ENCODE measurements around the gene SAMD1. TPM values are rescaled to one million over a fixed set of nuclear protein-coding genes. Genes with fewer than 3 reads are reported as not detected.

Gene SAMD1
- 22.9 TPM for total RNA-seq (2013)
- polyA plus RNA-seq = 10 to 100 TPM in 1 of 3 donors, 1 to 10 TPM in 1, under 1 TPM in 1; 0.78 to 19.4 (median 1.4) TPM
- polyA minus RNA-seq = 7.9 and 20.6 TPM in 2 replicates
- total RNA-seq = 1.4 to 22.6 (median 11.1) reads per million in 11 experiments

DNA sequence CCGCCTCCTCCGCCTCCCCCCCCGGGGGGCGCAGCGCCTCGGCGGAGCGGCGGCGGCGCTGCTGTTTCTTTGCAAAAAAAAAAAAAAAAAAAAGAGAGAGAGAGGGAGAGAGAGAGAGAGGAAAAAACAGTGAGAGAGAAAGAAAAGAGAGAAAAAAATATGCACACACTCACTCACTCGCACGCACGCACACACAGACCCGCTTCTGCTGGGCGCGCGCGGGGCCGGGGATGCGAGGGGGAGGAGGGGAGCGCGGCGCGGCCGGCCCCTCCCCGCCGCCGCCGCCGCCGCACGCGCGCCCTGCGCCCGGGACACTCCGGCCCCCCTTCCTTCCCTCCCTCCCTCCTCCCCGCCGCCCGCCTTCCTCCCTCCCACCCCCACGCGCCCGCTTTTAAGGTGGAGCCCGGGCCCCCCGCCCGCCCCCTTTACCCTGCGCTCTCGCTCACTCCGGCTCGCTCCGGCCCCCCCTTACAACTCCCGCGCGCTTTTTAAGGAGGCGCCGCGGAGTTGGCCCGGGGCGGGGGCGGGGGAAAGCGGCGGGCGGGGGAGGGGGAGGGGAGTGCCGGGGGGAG lies at the start of gene SAMD1:
Gene SAMD1, minus strand, starts transcription at position 243 of the 572 bp plus-strand sequence.
- peaks cover 15% of the 10 kb centered on the region for H3K4me1 Mint-ChIP-seq
- Histone ChIP-seq H3K36me3 (replicated peaks in 1 of 2; ENCODE audit: control insufficient read depth in 1 of 2, insufficient read depth in 2 of 2, low read length in 2 of 2) (peaks cover 7 to 19% of the 10 kb centered on the region in 2 donors), H2AFZ (ENCODE audit: insufficient read depth, low read depth, low read length, poor library complexity, severe bottlenecking) (peak within 1 kb of the TSS; percentile 72), H3K27me3 (ENCODE audit: control insufficient read depth in 2 of 2, insufficient read depth in 2 of 2, low read length in 2 of 2) (peaks cover 0 to 2% of the 10 kb centered on the region in 2 donors), H3K4me1 (ENCODE audit: control insufficient read depth in 1 of 2, insufficient read depth in 2 of 2, low read length in 2 of 2) (peaks cover 18 to 23% of the 10 kb centered on the region in 2 donors), H3K4me3 (replicated peaks in 1 of 3; ENCODE audit: low read depth in 2 of 3, low read length in 3 of 3) (peak within 1 kb of the TSS; percentile 61 to 90 (median 69)), H3K79me2 (ENCODE audit: insufficient read depth, low read length) (peaks cover 7% of the 10 kb centered on the region), H3K27ac (ENCODE audit: low read depth in 1 of 2, low read length in 2 of 2) (peak within 1 kb of the TSS; percentile 50 to 59), H3K4me2 (replicated peaks; ENCODE audit: extremely low read depth, low read length, poor library complexity, severe bottlenecking) (peak within 1 kb of the TSS; percentile 100), H4K20me1 (ENCODE audit: insufficient read depth, low read length) (peaks cover 41% of the 10 kb centered on the region), H3K9me3 (replicated peaks in 1 of 2; ENCODE audit: control insufficient read depth in 1 of 2, insufficient read depth in 1 of 2, low read length in 2 of 2) (peaks cover 6 to 8% of the 10 kb centered on the region in 2 donors), H3K9ac (ENCODE audit: insufficient read depth, low read length, poor library complexity, severe bottlenecking) (peak within 1 kb of the TSS; percentile 65)
- peaks cover 0 to 6% (median 5%) of the 10 kb centered on the region in 3 donors for H3K27me3 Mint-ChIP-seq (ENCODE audit: low read depth in 3 of 3)
- WGBS (ENCODE audit: insufficient coverage) = no CpG with 5 or more reads among the region's 65 CpGs
- peaks cover 28 to 29% of the 10 kb centered on the region in 2 donors for H3K36me3 Mint-ChIP-seq
- peak in 2 of 3 donors; percentile 50 to 63 for DNase-seq
- H3K27ac Mint-ChIP-seq = peak within 1 kb of the TSS; percentile 83 to 97 (median 94)
- TF ChIP-seq, protein P1, sequence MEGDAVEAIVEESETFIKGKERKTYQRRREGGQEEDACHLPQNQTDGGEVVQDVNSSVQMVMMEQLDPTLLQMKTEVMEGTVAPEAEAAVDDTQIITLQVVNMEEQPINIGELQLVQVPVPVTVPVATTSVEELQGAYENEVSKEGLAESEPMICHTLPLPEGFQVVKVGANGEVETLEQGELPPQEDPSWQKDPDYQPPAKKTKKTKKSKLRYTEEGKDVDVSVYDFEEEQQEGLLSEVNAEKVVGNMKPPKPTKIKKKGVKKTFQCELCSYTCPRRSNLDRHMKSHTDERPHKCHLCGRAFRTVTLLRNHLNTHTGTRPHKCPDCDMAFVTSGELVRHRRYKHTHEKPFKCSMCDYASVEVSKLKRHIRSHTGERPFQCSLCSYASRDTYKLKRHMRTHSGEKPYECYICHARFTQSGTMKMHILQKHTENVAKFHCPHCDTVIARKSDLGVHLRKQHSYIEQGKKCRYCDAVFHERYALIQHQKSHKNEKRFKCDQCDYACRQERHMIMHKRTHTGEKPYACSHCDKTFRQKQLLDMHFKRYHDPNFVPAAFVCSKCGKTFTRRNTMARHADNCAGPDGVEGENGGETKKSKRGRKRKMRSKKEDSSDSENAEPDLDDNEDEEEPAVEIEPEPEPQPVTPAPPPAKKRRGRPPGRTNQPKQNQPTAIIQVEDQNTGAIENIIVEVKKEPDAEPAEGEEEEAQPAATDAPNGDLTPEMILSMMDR (IDR thresholded peaks at IDR 0.05) = no peak
- peaks cover 0 to 14% (median 9%) of the 10 kb centered on the region in 7 donors for H3K9me3 Mint-ChIP-seq
- intact Hi-C loops (cut with micrococcal nuclease) = loop anchor here in 1 of 2 donors (5.0 kb wide), 1 partner anchor 47 kb away; the partner anchor contains the start of gene ASF1B
- H3K4me3 Mint-ChIP-seq = peak within 1 kb of the TSS; percentile 99

DNA sequence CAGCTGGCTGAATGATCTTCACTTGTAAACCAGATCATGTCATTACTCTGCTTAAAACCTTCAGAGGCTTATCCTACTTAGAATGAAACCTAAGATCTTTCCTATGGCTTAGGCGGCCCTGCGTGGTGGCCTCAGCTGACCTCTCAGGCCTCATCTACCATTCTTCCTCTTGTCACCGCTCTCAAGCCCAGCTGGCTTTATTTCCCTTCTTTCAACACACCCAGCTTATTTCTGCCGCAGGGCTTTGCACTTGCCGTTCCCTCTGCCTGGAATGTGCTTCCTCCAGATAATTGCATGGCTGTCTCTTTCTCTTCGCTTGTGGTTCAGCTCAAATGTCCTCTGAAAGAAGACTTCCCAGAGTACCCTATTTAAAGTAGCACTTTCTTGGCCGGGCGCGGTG lies 49.4 kb upstream of the SAMD1 start:
- Mint-ChIP-seq H3K9me3 (no peaks in the 10 kb centered on the region), H3K4me1 (peaks cover 48% of the 10 kb centered on the region), H3K27ac (peak overlapping the region; percentile 74 to 93 (median 86)), H3K4me3 (peak overlapping the region; percentile 39 to 79), H3K27me3 (ENCODE audit: low read depth in 3 of 3) (no peaks in the 10 kb centered on the region), H3K36me3 (peaks cover 9% of the 10 kb centered on the region in 2 donors)
- intact Hi-C loops (cut with micrococcal nuclease) = loop anchor here in 1 of 2 donors (5.0 to 10.0 kb wide), 3 partner anchors 48 to 265 kb away; partner anchors contain the start of gene SAMD1
- peak overlapping the region; percentile 29 for H3K4me2 ChIP-seq (replicated peaks; ENCODE audit: extremely low read depth, low read length, poor library complexity, severe bottlenecking)
- no peak overlapping the region for H3K9ac ChIP-seq (ENCODE audit: insufficient read depth, low read length, poor library complexity, severe bottlenecking)
- H3K27ac ChIP-seq (ENCODE audit: low read depth in 1 of 2, low read length in 2 of 2) = peak overlapping the region; percentile 18 to 62
- no peaks in the 10 kb centered on the region for H3K36me3 ChIP-seq (replicated peaks in 1 of 2; ENCODE audit: control insufficient read depth in 1 of 2, insufficient read depth in 2 of 2, low read length in 2 of 2)
- H3K4me3 ChIP-seq (replicated peaks in 1 of 3; ENCODE audit: low read depth in 2 of 3, low read length in 3 of 3) = peak overlapping the region in 1 of 3 experiments; percentile 24
- no peaks in the 10 kb centered on the region for H3K27me3 ChIP-seq (ENCODE audit: control insufficient read depth in 2 of 2, insufficient read depth in 2 of 2, low read length in 2 of 2)
- peaks cover 53% of the 10 kb centered on the region for H4K20me1 ChIP-seq (ENCODE audit: insufficient read depth, low read length)
- peaks cover 87% of the 10 kb centered on the region for H3K79me2 ChIP-seq (ENCODE audit: insufficient read depth, low read length)
- no peak overlapping the region for H2AFZ ChIP-seq (ENCODE audit: insufficient read depth, low read depth, low read length, poor library complexity, severe bottlenecking)
- DNase-seq = peak; percentile 42 to 79 (median 69)
- H3K9me3 ChIP-seq (replicated peaks in 1 of 2; ENCODE audit: control insufficient read depth in 1 of 2, insufficient read depth in 1 of 2, low read length in 2 of 2) = no peaks in the 10 kb centered on the region
- H3K4me1 ChIP-seq (ENCODE audit: control insufficient read depth in 1 of 2, insufficient read depth in 2 of 2, low read length in 2 of 2) = peaks cover 46 to 51% of the 10 kb centered on the region in 2 donors
- TF ChIP-seq, protein P1 (IDR thresholded peaks at IDR 0.05) = no peak
- WGBS (ENCODE audit: insufficient coverage) = 0% methylated on average over 6 of the region's 9 CpGs
